ENCODE measurements around the gene SWI5. TPM values are rescaled to one million over a fixed set of nuclear protein-coding genes. Genes with fewer than 3 reads are reported as not detected.
A peak's percentile ranks its signal among the peaks of the same experiment; 100 is the strongest.

SWI5 gene
- total and polyA plus RNA-seq, 7 donors = 10.0 to 24.7 (median 20.1) TPM

- H3K9me3 ChIP-seq = no peaks in the 10 kb centered on the region
- intact Hi-C loops (cut with DNase I) = loop anchor here in 1 of 2 donors (10.0 kb wide), 1 partner anchor 61 kb away; no protein-coding TSS in a partner anchor
- TF ChIP-seq CTCF (IDR thresholded peaks at IDR 0.05) = no peak
- H3K36me3 ChIP-seq (ENCODE audit: insufficient read depth in 1 of 2, low read depth in 1 of 2) = no peaks in the 10 kb centered on the region
- 42 to 58% (median 49%) methylated on average over 13 of the region's 13 CpGs for WGBS, 3 donors
- H3K4me1 ChIP-seq = no peaks in the 10 kb centered on the region
- H3K27me3 ChIP-seq (ENCODE audit: insufficient read depth in 3 of 3, low read length in 2 of 3) = peaks cover 0 to 11% (median 1%) of the 10 kb centered on the region in 3 donors
- no peak overlapping the region for H3K27ac ChIP-seq
- ATAC-seq (peak in 3 of 4 donors; percentile 15 to 48 (median 31)), DNase-seq (peak; percentile 66 to 78)
- no peak overlapping the region for H3K4me3 ChIP-seq
Measured at GRCh38 chr9:128243215-128244018, 32.7 kb upstream of the SWI5 start.

- no peak for DNase-seq
- 44 to 66% (median 52%) methylated on average over 13 of the region's 13 CpGs for WGBS, 3 donors
- H3K4me1 ChIP-seq = no peaks in the 10 kb centered on the region
Measured at GRCh38 chr9:128244091-128244836, 31.8 kb upstream of the SWI5 start.

GRCh38 chr9:128244837-128245231, 31.2 kb upstream of the SWI5 start:
- Histone ChIP-seq H3K27ac (no peak overlapping the region), H3K4me1 (no peaks in the 10 kb centered on the region)
- intact Hi-C loops (cut with DNase I) = loop anchor here in 1 of 2 donors (10.0 kb wide), 1 partner anchor 60 kb away; no protein-coding TSS in a partner anchor

More at GRCh38 chr9:128244091-128244836, 31.8 kb upstream of the SWI5 start:
- H3K36me3 ChIP-seq (ENCODE audit: insufficient read depth in 1 of 2, low read depth in 1 of 2) = no peaks in the 10 kb centered on the region
- peak in 2 of 4 donors; percentile 3 to 24 for ATAC-seq
- no peaks in the 10 kb centered on the region for H3K9me3 ChIP-seq
- intact Hi-C loops (cut with DNase I) = loop anchor here in 1 of 2 donors (10.0 kb wide), 1 partner anchor 61 kb away; no protein-coding TSS in a partner anchor
- no peak overlapping the region for H3K27ac ChIP-seq
- peaks cover 0 to 11% (median 1%) of the 10 kb centered on the region in 3 donors for H3K27me3 ChIP-seq (ENCODE audit: insufficient read depth in 3 of 3, low read length in 2 of 3)
- H3K4me3 ChIP-seq = peak overlapping the region; percentile 44
- TF ChIP-seq CTCF (IDR thresholded peaks at IDR 0.05) = no peak

More at GRCh38 chr9:128244837-128245231, 31.2 kb upstream of the SWI5 start:
- peak; percentile 36 to 72 (median 63) for ATAC-seq
- no peaks in the 10 kb centered on the region for H3K9me3 ChIP-seq
- no peaks in the 10 kb centered on the region for H3K36me3 ChIP-seq (ENCODE audit: insufficient read depth in 1 of 2, low read depth in 1 of 2)
- peaks cover 0 to 11% (median 1%) of the 10 kb centered on the region in 3 donors for H3K27me3 ChIP-seq (ENCODE audit: insufficient read depth in 3 of 3, low read length in 2 of 3)
- 9 to 14% (median 13%) methylated on average over 8 to 18 of the region's 18 CpGs for WGBS, 3 donors
- DNase-seq = peak; percentile 87 to 92
- peak overlapping the region; percentile 44 for H3K4me3 ChIP-seq
- TF ChIP-seq CTCF (IDR thresholded peaks at IDR 0.05) = no peak

Measured in psoas muscle (tissue), 8 donors.